Natural killer cell (primary cell): Measurements from ENCODE around the gene OMP. TPM values are rescaled to one million over a fixed set of nuclear protein-coding genes. Genes with fewer than 3 reads are reported as not detected.

Experiments used
- ATAC-seq, 3 donors: fragments of 150-1000 bp in 2 of 3; fragments of 200-7000 bp in 1 of 3; cut with Tn5 transposase; 1 replicate in 1 of 3; 2 replicates in 2 of 3; pipeline ENCODE4 v1.10.0; 2021; ENCODE audit warnings: mild to moderate bottlenecking in 2 of 3, moderate library complexity in 2 of 3
- DNase-seq, 2 donors: peaks; one replicate each; pipeline versions ENCODE4 v3.0.0 to v3.0.0-alpha.2; 2013 to 2021; ENCODE audit warnings: mixed read lengths in 1 of 2
- H3K27ac ChIP-seq: one replicate; pipeline ENCODE4 v1.5.1; 2013; ENCODE audit warnings: mild to moderate bottlenecking, low read length
- H3K27me3 ChIP-seq: one replicate; pipeline ENCODE4 v1.6.1; 2013; ENCODE audit warnings: low read length; ENCODE audit not compliant: control insufficient read depth, insufficient read depth
- H3K36me3 ChIP-seq: one replicate; pipeline ENCODE4 v1.6.1; 2013; ENCODE audit warnings: low read length; ENCODE audit not compliant: control insufficient read depth, insufficient read depth
- H3K4me1 ChIP-seq: one replicate; pipeline ENCODE4 v1.6.1; 2013; ENCODE audit warnings: low read length; ENCODE audit not compliant: control insufficient read depth, insufficient read depth
- H3K4me3 ChIP-seq: one replicate; pipeline ENCODE4 v1.5.1; 2013; ENCODE audit warnings: low read length
- H3K9me3 ChIP-seq: one replicate; pipeline ENCODE4 v1.6.1; 2013; ENCODE audit warnings: low read length; ENCODE audit not compliant: control insufficient read depth, insufficient read depth
- H3K27ac Mint-ChIP-seq, 2 donors: one replicate each; pipeline ENCODE4 v1.8.0; 2022; ENCODE audit warnings: mild to moderate bottlenecking in 2 of 2, mixed read lengths in 2 of 2, moderate library complexity in 1 of 2
- H3K27me3 Mint-ChIP-seq, 2 donors: one replicate each; pipeline ENCODE4 v1.8.0; 2022; ENCODE audit warnings: low read depth in 2 of 2, mixed read lengths in 2 of 2
- H3K36me3 Mint-ChIP-seq: one replicate; pipeline ENCODE4 v1.8.0; 2022; ENCODE audit warnings: mixed read lengths
- H3K4me1 Mint-ChIP-seq, 2 donors: one replicate each; pipeline ENCODE4 v1.8.0; 2022; ENCODE audit warnings: mixed read lengths in 2 of 2
- H3K4me3 Mint-ChIP-seq: one replicate; pipeline ENCODE4 v1.8.0; 2022; ENCODE audit warnings: mild to moderate bottlenecking, moderate library complexity, mixed read lengths
- H3K9me3 Mint-ChIP-seq, 2 donors: one replicate each; pipeline ENCODE4 v1.8.0; 2022; ENCODE audit warnings: mixed read lengths in 2 of 2
- CTCF ChIP-seq: fragments of 200-600 bp; IDR thresholded peaks from one replicate; pipeline ENCODE4 v1.8.0; 2022; ENCODE audit warnings: antibody characterized with exemption
- WGBS: methylation state at CpG from one replicate; pipeline ENCODE4 v1.1.7; 2013; ENCODE audit warnings: missing lambda C conversion rate; ENCODE audit not compliant: insufficient coverage; 5-methylcytosine and 5-hydroxymethylcytosine counted together
- intact Hi-C: fragments of 100-400 bp; cut with micrococcal nuclease; formaldehyde crosslinking; loops from one replicate; pipeline ENCODE4 v1.14.2; 2022
- total RNA-seq, 4 donors: library from RNA; stranded (reverse); fragments of 120-200 nt in 1 of 4; gene quantifications; one replicate each; pipeline versions ENCODE4 v1.2.3 to v1.2.4, GENCODE V29; 2013 to 2022

Gene OMP
- total RNA-seq, 3 donors from 2014 or later (not counting 1 experiment from before 2014, with no cell fraction given) = 0.82 to 1.4 (median 0.85) TPM

DNA sequence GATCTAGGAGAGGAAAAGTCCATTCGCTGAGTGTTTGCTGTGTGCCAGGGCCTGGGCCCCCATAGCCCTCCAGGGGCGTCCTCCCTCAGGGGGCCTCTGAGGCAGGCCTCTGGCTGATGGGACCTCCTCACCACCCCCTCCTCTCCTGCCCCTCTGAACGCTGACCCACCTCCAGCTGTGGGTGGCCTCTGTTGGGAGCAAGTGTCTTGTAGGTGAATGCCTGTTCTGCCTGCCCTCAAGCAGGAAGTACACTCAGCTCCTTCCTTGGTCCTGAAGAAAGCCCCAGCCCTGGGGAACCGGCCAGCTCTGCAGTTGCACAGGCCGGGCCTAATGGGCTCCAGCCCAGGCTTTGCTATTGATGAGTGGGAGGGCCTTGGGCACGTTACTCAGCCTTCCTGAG is 28.9 kb downstream of the OMP start:
- Mint-ChIP-seq H3K4me1 (peaks cover 0 to 16% of the 10 kb centered on the region in 2 donors), H3K27me3 (peaks cover 12 to 20% of the 10 kb centered on the region in 2 donors), H3K36me3 (no peaks in the 10 kb centered on the region), H3K4me3 (no peak overlapping the region), H3K9me3 (no peaks in the 10 kb centered on the region), H3K27ac (no peak overlapping the region)
- Histone ChIP-seq H3K27me3 (peaks cover 13% of the 10 kb centered on the region), H3K4me3 (no peak overlapping the region), H3K27ac (no peak overlapping the region), H3K4me1 (peaks cover 17% of the 10 kb centered on the region), H3K36me3 (no peaks in the 10 kb centered on the region), H3K9me3 (no peaks in the 10 kb centered on the region)
- WGBS = 74% methylated on average over 5 of the region's 6 CpGs
- TF ChIP-seq CTCF = no peak
- intact Hi-C loops = no loop called here
- DNase-seq (no peak), ATAC-seq (no peak)

GRCh38 chr11:77135069-77135468 is 32.4 kb downstream of the OMP start:
- Mint-ChIP-seq H3K36me3 (no peaks in the 10 kb centered on the region), H3K4me1 (no peaks in the 10 kb centered on the region), H3K27me3 (peaks cover 30 to 39% of the 10 kb centered on the region in 2 donors), H3K9me3 (no peaks in the 10 kb centered on the region), H3K27ac (no peak overlapping the region), H3K4me3 (no peak overlapping the region)
- Histone ChIP-seq H3K27me3 (peaks cover 11% of the 10 kb centered on the region), H3K27ac (no peak overlapping the region), H3K4me1 (no peaks in the 10 kb centered on the region), H3K36me3 (no peaks in the 10 kb centered on the region), H3K9me3 (no peaks in the 10 kb centered on the region), H3K4me3 (no peak overlapping the region)
- TF ChIP-seq CTCF = no peak
- WGBS = no CpG with 5 or more reads among the region's 2 CpGs
- ATAC-seq (no peak), DNase-seq (no peak)
- intact Hi-C loops = no loop called here

DNA sequence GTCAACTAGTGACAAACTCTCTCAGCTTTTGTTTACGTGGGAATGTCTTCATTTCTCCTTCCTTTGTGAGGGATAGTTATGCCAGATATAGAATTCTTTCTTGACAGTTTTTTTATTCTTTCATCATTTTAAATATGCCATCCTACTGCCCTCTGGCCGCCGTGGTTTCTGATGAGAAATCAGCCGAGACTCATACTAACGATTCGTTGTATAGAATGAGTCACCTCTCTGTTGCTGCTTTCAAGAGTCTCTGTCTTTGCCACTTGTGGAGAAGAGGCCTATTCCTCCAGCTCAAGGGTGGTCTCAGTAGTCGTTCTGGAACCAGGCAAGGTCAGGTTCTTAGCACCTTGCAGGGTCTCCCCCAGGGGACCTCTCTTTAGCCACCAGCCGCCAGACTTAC is 33.4 kb downstream of the OMP start:
- Histone ChIP-seq H3K4me1 (no peaks in the 10 kb centered on the region), H3K4me3 (no peak overlapping the region), H3K9me3 (no peaks in the 10 kb centered on the region), H3K27ac (no peak overlapping the region), H3K36me3 (no peaks in the 10 kb centered on the region), H3K27me3 (peaks cover 11% of the 10 kb centered on the region)
- no peak overlapping the region for H3K4me3 Mint-ChIP-seq
- DNase-seq (no peak), ATAC-seq (no peak)
- H3K27ac Mint-ChIP-seq = no peak overlapping the region
- intact Hi-C loops = no loop called here
- no peaks in the 10 kb centered on the region for H3K9me3 Mint-ChIP-seq
- 76% methylated on average over 8 of the region's 8 CpGs for WGBS
- no peaks in the 10 kb centered on the region for H3K4me1 Mint-ChIP-seq
- H3K36me3 Mint-ChIP-seq = no peaks in the 10 kb centered on the region
- H3K27me3 Mint-ChIP-seq = peaks cover 36 to 49% of the 10 kb centered on the region in 2 donors
- TF ChIP-seq CTCF = no peak

DNA sequence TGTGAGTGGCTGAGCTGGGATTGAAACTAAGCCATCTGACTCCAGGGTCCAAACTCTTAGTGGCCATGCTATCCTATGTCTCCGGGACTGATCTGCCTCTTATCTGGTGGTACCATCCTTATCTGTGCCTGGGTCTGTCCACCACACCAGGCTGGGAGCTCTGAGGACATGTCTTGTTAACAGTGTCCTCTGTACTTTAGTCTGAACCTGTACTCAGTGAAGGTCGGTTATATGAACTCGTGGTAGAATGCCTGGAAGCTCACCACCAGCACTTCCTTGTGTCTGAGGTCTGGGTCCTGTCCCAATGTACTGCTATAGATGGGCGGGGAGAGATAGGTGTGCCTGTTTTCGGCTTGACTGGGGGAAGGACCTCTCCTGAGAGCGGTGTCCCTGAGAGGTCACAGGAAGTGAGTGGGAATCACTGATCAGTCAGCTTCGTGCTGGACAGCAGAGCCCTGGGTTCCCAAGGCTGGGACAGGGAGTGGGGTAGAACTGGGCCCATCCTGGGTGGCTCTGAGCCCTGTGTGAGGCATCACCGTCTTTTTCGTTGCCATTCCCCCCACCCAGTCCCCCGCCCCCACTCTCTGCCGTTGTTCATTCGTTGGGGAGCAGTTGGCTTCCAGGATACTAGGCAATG is 34.3 kb downstream of the OMP start:
- Mint-ChIP-seq H3K36me3 (no peaks in the 10 kb centered on the region), H3K27ac (no peak overlapping the region), H3K4me3 (no peak overlapping the region), H3K9me3 (no peaks in the 10 kb centered on the region), H3K27me3 (peaks cover 41 to 54% of the 10 kb centered on the region in 2 donors), H3K4me1 (peaks cover 5% of the 10 kb centered on the region in 2 donors)
- Histone ChIP-seq H3K36me3 (no peaks in the 10 kb centered on the region), H3K4me3 (no peak overlapping the region), H3K9me3 (no peaks in the 10 kb centered on the region), H3K27ac (no peak overlapping the region), H3K27me3 (peaks cover 11% of the 10 kb centered on the region), H3K4me1 (peaks cover 5% of the 10 kb centered on the region)
- TF ChIP-seq CTCF = no peak
- 77% methylated on average over 12 of the region's 12 CpGs for WGBS
- ATAC-seq (no peak), DNase-seq (no peak)
- intact Hi-C loops = no loop called here
